Mesothelial cell of epicardium (in vitro differentiated cells): ENCODE data around the gene ALK. TPM values are rescaled to one million over a fixed set of nuclear protein-coding genes. Genes with fewer than 3 reads are reported as not detected.

Source experiments
- DNase-seq, 2 experiments: peaks; one replicate each; pipeline ENCODE4 v3.0.0; 2021; ENCODE audit warnings: low spot score in 2 of 2; ENCODE audit not compliant: unreplicated experiment in 2 of 2
- H3K27ac Mint-ChIP-seq: 2 replicates; pipeline ENCODE4 v1.8.0; 2021; ENCODE audit warnings: mixed read lengths
- H3K27me3 Mint-ChIP-seq: 2 replicates; pipeline ENCODE4 v1.8.0; 2021; ENCODE audit warnings: low read depth, mixed read lengths
- H3K36me3 Mint-ChIP-seq: 2 replicates; pipeline ENCODE4 v1.8.0; 2021; ENCODE audit warnings: mixed read lengths
- H3K4me1 Mint-ChIP-seq: 2 replicates; pipeline ENCODE4 v1.8.0; 2021; ENCODE audit warnings: mixed read lengths
- H3K4me3 Mint-ChIP-seq: 2 replicates; pipeline ENCODE4 v1.8.0; 2021; ENCODE audit warnings: mild to moderate bottlenecking, moderate library complexity, mixed read lengths
- H3K9me3 Mint-ChIP-seq: 2 replicates; pipeline ENCODE4 v1.8.0; 2021; ENCODE audit warnings: mixed read lengths
- total RNA-seq: library from RNA; stranded (reverse); gene quantifications from 3 replicates; pipeline ENCODE4 v1.2.1, GENCODE V29; 2021
- TF ChIP-seq, protein P1 (sequence below): fragments of 200-600 bp; sonication (generic); IDR thresholded peaks from one replicate; pipeline ENCODE4 v1.5.0; 2021; ENCODE audit warnings: antibody characterized with exemption; ENCODE audit not compliant: unreplicated experiment

ALK gene
- total RNA-seq, 1 donor from 2014 or later: 0.13 TPM

DNA sequence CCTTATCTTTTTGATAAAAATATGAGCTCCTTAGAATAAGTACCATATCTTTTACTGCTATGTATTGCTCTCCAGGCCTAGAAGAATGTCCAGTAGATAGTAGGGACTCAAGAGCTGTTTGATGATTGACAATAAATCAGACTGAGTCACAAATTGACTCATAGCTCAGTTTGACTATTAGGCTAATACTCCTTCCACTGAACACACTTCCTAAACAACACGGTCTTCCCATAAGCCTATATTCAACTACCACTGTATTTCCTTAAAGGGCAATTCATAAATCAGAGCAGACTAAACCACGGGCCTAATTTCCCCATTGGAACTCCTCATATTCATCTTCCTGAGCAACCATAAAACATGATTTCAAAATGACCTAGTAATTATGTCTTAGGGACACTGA, 258.5 kb downstream of the ALK start:
- no peak overlapping the region for H3K4me3 Mint-ChIP-seq
- H3K4me1 Mint-ChIP-seq: no peaks in the 10 kb centered on the region
- peaks cover 15% of the 10 kb centered on the region for H3K27me3 Mint-ChIP-seq
- TF ChIP-seq, protein P1, sequence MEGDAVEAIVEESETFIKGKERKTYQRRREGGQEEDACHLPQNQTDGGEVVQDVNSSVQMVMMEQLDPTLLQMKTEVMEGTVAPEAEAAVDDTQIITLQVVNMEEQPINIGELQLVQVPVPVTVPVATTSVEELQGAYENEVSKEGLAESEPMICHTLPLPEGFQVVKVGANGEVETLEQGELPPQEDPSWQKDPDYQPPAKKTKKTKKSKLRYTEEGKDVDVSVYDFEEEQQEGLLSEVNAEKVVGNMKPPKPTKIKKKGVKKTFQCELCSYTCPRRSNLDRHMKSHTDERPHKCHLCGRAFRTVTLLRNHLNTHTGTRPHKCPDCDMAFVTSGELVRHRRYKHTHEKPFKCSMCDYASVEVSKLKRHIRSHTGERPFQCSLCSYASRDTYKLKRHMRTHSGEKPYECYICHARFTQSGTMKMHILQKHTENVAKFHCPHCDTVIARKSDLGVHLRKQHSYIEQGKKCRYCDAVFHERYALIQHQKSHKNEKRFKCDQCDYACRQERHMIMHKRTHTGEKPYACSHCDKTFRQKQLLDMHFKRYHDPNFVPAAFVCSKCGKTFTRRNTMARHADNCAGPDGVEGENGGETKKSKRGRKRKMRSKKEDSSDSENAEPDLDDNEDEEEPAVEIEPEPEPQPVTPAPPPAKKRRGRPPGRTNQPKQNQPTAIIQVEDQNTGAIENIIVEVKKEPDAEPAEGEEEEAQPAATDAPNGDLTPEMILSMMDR: no peak
- H3K27ac Mint-ChIP-seq: no peak overlapping the region
- peaks cover 17% of the 10 kb centered on the region for H3K9me3 Mint-ChIP-seq
- no peaks in the 10 kb centered on the region for H3K36me3 Mint-ChIP-seq
- no peak for DNase-seq

DNA sequence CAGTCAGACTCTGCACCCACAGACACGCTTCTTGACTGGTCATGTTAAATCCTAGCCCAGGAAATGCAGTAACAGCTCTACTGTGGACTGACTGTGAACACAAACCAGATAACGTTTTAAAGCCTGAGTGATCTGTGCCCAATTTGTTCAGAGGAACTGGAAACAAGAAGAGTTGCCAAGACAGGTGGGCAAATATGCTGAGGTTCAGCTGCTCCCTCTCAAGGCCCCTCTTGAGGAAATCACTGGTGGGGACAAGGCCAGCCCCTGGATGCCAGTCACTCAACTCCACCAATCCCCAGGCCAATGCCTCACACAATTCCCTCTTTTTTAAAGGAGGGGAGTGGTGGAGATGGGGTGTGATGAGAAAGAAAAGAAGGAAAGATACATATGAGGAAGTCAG, 261.2 kb downstream of the ALK start:
- DNase-seq: no peak
- Mint-ChIP-seq H3K27ac (no peak overlapping the region), H3K27me3 (peaks cover 25% of the 10 kb centered on the region), H3K4me1 (peaks cover 7% of the 10 kb centered on the region), H3K9me3 (no peaks in the 10 kb centered on the region), H3K36me3 (no peaks in the 10 kb centered on the region), H3K4me3 (no peak overlapping the region)
- TF ChIP-seq, protein P1: no peak

DNA sequence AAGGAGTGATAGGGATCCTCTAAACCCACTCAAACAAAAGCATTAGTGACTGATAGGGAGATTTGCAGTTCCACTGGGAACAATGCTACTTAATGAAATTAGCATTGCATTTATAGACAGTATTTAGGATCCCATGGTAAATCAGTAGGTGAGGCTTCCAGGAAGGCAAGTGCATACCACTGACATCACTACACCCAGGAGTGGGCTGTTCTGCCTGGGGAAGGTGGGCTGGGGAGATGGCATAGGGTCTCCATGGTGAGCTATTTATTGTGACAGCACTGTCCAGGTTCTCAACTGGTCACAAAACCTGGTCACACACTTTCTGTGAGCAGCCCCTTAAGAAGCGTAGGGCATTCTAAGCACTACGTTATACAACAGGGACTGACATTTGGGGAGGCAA, 262.2 kb downstream of the ALK start:
- no peak for DNase-seq
- Mint-ChIP-seq H3K4me3 (no peak overlapping the region), H3K4me1 (peaks cover 13% of the 10 kb centered on the region), H3K36me3 (no peaks in the 10 kb centered on the region), H3K27ac (no peak overlapping the region), H3K9me3 (peaks cover 3% of the 10 kb centered on the region), H3K27me3 (peaks cover 21% of the 10 kb centered on the region)
- TF ChIP-seq, protein P1: no peak

DNA sequence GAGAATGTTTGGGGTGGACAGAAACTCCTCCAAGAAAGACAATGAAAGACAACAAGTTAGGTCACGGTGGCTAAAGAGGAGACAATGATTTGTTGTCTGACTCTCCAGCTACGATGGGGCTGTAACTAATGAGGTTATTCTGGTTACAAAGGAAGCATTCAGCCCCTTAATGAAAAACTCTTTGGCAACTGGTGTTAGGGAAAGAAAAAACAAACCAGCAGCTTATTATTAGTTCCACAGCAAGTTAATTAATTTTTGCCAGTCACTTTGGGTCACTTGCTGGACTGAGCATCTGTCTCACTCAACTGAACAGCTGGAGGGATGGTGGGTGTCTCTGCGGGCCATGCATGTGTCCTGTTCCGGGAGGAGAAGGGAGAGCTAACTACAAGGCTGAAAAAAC, 263.7 kb downstream of the ALK start:
- DNase-seq: no peak
- peaks cover 9% of the 10 kb centered on the region for H3K9me3 Mint-ChIP-seq
- TF ChIP-seq, protein P1: no peak
- H3K27me3 Mint-ChIP-seq: peaks cover 21% of the 10 kb centered on the region
- H3K4me3 Mint-ChIP-seq: no peak overlapping the region
- H3K27ac Mint-ChIP-seq: no peak overlapping the region
- H3K36me3 Mint-ChIP-seq: no peaks in the 10 kb centered on the region
- H3K4me1 Mint-ChIP-seq: peaks cover 13% of the 10 kb centered on the region

DNA sequence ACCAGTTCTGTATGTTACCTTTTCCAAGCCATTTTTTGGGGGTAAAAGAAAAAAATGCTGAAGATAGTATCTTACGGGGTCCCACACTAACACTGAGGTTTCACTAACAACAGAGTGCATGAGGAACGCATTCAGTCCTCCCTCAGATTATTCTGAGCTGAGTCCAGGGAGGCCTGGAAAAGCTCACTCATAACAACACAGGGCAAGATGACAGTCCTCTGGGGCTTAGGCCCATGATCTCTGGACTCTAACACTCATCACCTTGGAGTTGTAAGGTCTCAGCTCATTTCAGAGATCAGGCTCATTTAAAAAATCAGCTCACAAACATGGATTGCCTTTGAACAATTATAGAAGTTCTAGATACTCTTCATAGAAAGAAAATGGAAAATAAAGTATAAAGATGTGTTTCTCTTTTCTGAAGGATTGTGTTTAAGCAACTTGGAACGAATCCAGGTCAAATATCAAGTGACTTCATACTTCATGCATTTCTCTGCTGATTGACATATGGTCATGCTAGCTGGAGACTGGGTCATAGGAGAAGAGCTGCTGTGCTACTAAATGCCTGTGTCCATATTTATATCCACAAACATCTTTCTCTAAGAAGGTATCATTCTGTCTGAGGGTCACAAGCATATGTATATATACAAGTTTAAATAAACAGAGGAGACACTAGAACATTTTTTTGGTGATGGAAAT, 265.8 kb downstream of the ALK start:
- peaks cover 20% of the 10 kb centered on the region for H3K27me3 Mint-ChIP-seq
- no peaks in the 10 kb centered on the region for H3K36me3 Mint-ChIP-seq
- DNase-seq: no peak
- peaks cover 9% of the 10 kb centered on the region for H3K9me3 Mint-ChIP-seq
- no peak overlapping the region for H3K4me3 Mint-ChIP-seq
- TF ChIP-seq, protein P1: no peak
- H3K4me1 Mint-ChIP-seq: peaks cover 13% of the 10 kb centered on the region
- no peak overlapping the region for H3K27ac Mint-ChIP-seq
